ENCODE measurements around the gene SYTL1. TPM values are rescaled to one million over a fixed set of nuclear protein-coding genes. Genes with fewer than 3 reads are reported as not detected.

SYTL1 gene
- total RNA-seq, 2 experiments from 2014 or later, result 81.0 to 83.1 TPM

DNA sequence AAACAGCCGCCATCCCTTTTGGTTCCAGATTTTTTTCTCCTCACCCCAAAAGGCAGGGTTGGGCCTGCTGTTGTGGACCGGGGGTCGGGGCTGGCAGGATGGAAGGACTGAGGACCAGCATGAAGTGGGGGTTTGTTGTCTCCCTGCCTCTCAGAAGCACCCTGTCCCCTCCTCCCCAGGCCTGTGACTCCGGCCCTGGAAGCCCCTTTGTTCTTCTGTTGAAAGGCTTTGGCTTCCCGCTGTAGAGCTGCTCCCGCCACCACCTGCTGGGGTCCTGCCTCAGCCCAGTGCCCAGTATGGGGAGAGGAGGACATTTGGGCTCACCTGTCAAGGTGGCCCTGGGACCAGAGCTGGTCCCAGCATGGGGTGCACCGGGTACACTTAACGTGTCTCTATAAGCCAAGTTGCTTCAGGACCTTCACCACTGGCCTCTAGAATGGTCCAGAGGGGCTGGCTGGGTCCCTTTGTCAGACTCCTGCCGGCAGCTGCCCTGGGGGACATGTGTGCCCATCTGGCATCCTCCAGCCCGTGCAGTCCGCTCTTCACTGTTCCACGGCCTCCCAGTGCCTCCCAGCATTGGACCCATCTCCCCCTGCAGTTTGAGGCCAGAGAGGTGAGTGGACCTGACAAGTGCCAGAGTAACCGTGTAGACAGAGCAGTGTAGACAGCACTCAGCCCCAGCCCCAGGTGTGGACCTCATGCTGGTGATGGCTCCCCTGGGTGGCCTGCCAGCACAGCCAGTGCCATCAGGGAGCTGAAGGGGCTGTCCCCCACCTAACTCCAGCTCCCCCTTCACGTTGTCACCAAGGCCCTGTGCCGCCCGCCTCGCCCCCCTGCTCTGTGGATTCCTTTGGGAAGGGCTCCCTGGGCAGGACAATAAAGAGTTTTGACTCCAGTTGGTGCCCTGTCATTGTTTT lies 6.1 kb upstream of the SYTL1 start:
- Mint-ChIP-seq H3K36me3 (ENCODE audit: low read depth) (peaks cover 45% of the 10 kb centered on the region), H3K4me1 (ENCODE audit: low read depth) (peaks cover 34% of the 10 kb centered on the region), H3K27me3 (ENCODE audit: low read depth) (no peaks in the 10 kb centered on the region), H3K9me3 (ENCODE audit: insufficient read depth) (no peaks in the 10 kb centered on the region), H3K4me3 (no peak overlapping the region), H3K27ac (no peak overlapping the region)
- POLR2A ChIA-PET, result interaction anchor here (0.6 kb wide), 1 partner anchor 210 kb away, joined by 3 read pairs; no protein-coding TSS in a partner anchor
- ATAC-seq (no peak), DNase-seq (no peak)
- CTCF ChIA-PET, result interaction anchor here (0.9 to 3.6 kb wide), 5 partner anchors 21 to 52 kb away, joined by 3 to 32 read pairs (median 4); no protein-coding TSS in a partner anchor

DNA sequence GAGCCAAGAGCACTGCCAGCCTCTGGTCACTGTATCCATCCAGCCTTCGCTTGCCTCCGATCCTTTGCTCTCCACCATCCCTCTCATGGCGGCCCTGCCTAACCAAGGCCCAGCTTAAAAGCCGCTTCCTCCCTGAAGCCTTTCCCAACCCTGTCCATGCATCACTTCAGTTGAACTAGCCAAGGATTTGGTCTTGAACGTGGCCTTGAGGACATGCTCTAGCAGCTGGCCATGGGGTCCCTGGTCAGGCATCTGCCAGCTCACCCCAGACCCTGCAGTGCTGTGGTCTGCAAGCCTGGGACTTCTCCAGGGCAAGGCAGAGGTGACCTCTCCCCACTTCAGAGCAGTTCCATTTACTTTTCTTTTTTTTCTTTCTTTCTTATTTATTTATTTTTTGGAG lies 5.1 kb upstream of the SYTL1 start:
- H3K27me3 Mint-ChIP-seq (ENCODE audit: low read depth), result no peaks in the 10 kb centered on the region
- DNase-seq, result no peak
- H3K4me1 Mint-ChIP-seq (ENCODE audit: low read depth), result peaks cover 36% of the 10 kb centered on the region
- no peak for ATAC-seq
- ChIA-PET CTCF (interaction anchor here (0.9 to 2.7 kb wide), 5 partner anchors 20 to 51 kb away, joined by 3 to 13 read pairs (median 4); no protein-coding TSS in a partner anchor), POLR2A (no interaction called here)
- no peaks in the 10 kb centered on the region for H3K9me3 Mint-ChIP-seq (ENCODE audit: insufficient read depth)
- H3K4me3 Mint-ChIP-seq, result no peak overlapping the region
- peaks cover 37% of the 10 kb centered on the region for H3K36me3 Mint-ChIP-seq (ENCODE audit: low read depth)
- H3K27ac Mint-ChIP-seq, result no peak overlapping the region

DNA sequence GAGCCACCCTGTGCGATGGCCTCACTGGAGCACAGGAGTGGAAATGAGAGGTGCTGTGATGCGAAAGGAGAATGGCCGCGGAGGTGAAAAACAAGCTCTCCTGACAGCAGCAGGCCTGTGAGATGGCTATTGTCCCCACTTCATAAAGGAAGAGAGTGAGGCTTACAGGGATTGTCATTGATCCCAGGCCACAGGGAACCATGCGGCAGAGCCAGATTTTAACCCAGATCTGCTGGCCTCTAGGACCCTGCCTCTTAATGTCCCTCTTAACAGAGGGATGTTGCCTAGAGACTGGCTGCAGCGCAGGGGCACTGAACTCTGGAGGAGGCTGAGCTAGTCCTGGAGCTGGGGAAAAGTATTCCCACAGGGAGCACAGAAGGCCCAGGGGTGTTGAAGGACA lies 3.1 kb upstream of the SYTL1 start:
- CTCF ChIA-PET, result interaction anchor here (1.1 to 2.7 kb wide), 4 partner anchors 16 to 49 kb away, joined by 3 to 13 read pairs (median 5); partner anchors contain the start of gene MAP3K6
- DNase-seq, result no peak
- H3K27ac Mint-ChIP-seq, result peak overlapping the region; percentile 71

DNA sequence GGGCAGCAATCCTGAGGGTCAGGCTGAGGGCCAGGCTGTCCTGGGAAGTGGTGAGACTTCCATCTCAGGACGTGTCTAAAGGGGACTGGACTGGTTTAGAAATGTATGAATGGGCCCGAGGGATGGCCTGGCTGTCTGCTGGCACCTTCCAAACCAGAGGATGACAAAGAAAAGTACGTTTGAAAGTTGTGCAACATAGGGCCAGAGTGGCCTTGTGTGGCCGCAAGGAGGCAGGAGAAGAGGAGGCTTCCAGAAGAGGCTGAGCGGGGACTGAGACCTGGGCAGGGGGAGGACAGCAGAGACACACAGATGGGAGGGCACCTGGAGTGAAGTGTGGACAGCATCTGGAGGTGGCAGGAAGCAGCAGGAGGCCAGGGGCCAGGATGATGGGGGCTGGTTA lies 2.6 kb upstream of the SYTL1 start:
- peak overlapping the region; percentile 71 for H3K27ac Mint-ChIP-seq
- ChIA-PET CTCF (interaction anchor here (1.1 to 2.7 kb wide), 3 partner anchors 11 to 18 kb away, joined by 3 to 13 read pairs (median 3); no protein-coding TSS in a partner anchor), POLR2A (no interaction called here)
- no peaks in the 10 kb centered on the region for H3K9me3 Mint-ChIP-seq (ENCODE audit: insufficient read depth)
- H3K27me3 Mint-ChIP-seq (ENCODE audit: low read depth), result no peaks in the 10 kb centered on the region
- no peak for ATAC-seq
- no peak overlapping the region for H3K4me3 Mint-ChIP-seq
- peaks cover 45% of the 10 kb centered on the region for H3K4me1 Mint-ChIP-seq (ENCODE audit: low read depth)
- peaks cover 38% of the 10 kb centered on the region for H3K36me3 Mint-ChIP-seq (ENCODE audit: low read depth)
- DNase-seq, result no peak

More for the DNA sequence above, 3.1 kb upstream of the SYTL1 start:
- H3K36me3 Mint-ChIP-seq (ENCODE audit: low read depth), result peaks cover 40% of the 10 kb centered on the region
- H3K27me3 Mint-ChIP-seq (ENCODE audit: low read depth), result no peaks in the 10 kb centered on the region
- POLR2A ChIA-PET, result no interaction called here
- no peaks in the 10 kb centered on the region for H3K9me3 Mint-ChIP-seq (ENCODE audit: insufficient read depth)
- no peak for ATAC-seq
- peaks cover 40% of the 10 kb centered on the region for H3K4me1 Mint-ChIP-seq (ENCODE audit: low read depth)
- H3K4me3 Mint-ChIP-seq, result no peak overlapping the region

DNA sequence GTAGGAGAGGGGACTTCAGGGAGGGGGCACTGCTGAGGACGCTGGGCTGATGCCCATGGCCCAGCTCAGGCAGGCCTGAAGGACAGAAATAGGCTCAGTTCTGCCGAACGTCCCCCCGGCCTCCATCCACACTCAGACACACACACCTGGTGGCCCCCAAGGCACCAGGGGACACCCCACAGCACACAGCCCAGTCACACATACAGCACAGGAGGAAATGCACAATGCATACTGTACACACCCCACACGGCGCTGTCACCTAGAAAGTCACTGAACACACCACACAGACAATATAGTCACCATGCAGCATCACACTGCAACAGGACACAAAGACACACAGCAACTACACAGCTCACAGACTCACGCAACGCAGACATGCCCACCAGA lies 562 bp downstream of the SYTL1 start:
- peaks cover 54% of the 10 kb centered on the region for H3K4me1 Mint-ChIP-seq (ENCODE audit: low read depth)
- DNase-seq, result peak; percentile 63
- no peaks in the 10 kb centered on the region for H3K27me3 Mint-ChIP-seq (ENCODE audit: low read depth)
- H3K36me3 Mint-ChIP-seq (ENCODE audit: low read depth), result peaks cover 36% of the 10 kb centered on the region
- peak; percentile 58 for ATAC-seq
- POLR2A ChIA-PET, result interaction anchor here (0.5 to 5.0 kb wide), 11 partner anchors 10 to 180 kb away, joined by 3 to 56 read pairs (median 4); no protein-coding TSS in a partner anchor
- CTCF ChIA-PET, result interaction anchor here (0.8 to 7.2 kb wide), 12 partner anchors 9 to 265 kb away, joined by 3 to 99 read pairs (median 5); no protein-coding TSS in a partner anchor
- peak overlapping the region; percentile 91 for H3K4me3 Mint-ChIP-seq
- no peaks in the 10 kb centered on the region for H3K9me3 Mint-ChIP-seq (ENCODE audit: insufficient read depth)
- H3K27ac Mint-ChIP-seq, result peak overlapping the region; percentile 96

DNA sequence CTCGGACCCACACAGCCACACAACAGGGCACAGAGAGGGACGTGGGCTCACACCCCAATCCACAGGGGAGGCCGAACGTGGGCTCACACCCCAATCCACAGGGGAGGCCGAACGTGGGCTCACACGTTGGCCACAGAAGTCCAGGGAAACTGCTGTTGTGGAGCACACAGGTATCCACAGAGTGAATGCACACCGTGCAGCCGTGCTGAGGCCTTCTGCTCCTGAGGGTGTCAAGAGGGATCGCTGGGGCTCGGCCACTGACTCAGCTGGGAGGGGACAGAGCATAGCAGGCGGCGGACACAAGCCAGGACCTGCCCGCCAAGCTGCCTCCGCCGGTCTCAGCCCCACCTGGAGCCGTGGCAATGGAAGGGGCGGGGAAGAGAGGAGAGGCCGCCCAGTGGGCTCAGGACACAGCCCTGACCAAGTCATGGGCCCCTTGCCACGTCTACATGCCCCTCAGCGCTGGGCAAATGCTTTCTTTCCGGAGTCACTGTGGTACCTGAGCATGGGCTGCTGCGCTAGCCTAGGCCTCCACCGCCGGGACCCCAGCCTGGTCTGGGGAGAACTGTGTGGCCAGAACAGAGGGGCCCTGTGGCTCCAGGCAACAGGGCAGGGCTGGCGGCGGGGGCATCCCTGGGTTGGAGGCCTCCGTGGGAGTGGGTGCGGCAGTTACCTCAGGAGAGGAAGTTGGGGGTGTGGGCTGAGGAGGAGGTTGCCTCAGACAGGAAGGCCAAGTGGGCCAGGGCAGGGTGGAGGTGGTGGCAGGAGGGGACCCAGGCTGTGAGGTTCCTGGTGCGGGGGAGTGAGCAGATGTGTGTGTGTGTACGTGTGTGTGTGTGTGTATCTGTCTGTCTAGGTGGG lies 1.2 kb downstream of the SYTL1 start:
- CTCF ChIA-PET, result interaction anchor here (0.8 to 7.2 kb wide), 12 partner anchors 10 to 52 kb away, joined by 3 to 99 read pairs (median 5); partner anchors contain the start of gene MAP3K6
- ATAC-seq (peak; percentile 72), DNase-seq (peak; percentile 85)
- no peaks in the 10 kb centered on the region for H3K27me3 Mint-ChIP-seq (ENCODE audit: low read depth)
- peaks cover 56% of the 10 kb centered on the region for H3K4me1 Mint-ChIP-seq (ENCODE audit: low read depth)
- H3K4me3 Mint-ChIP-seq, result peak overlapping the region; percentile 91
- peaks cover 37% of the 10 kb centered on the region for H3K36me3 Mint-ChIP-seq (ENCODE audit: low read depth)
- H3K27ac Mint-ChIP-seq, result peak overlapping the region; percentile 96
- POLR2A ChIA-PET, result interaction anchor here (0.5 to 5.0 kb wide), 10 partner anchors 13 to 259 kb away, joined by 3 to 56 read pairs (median 4); no protein-coding TSS in a partner anchor
- no peaks in the 10 kb centered on the region for H3K9me3 Mint-ChIP-seq (ENCODE audit: insufficient read depth)

DNA sequence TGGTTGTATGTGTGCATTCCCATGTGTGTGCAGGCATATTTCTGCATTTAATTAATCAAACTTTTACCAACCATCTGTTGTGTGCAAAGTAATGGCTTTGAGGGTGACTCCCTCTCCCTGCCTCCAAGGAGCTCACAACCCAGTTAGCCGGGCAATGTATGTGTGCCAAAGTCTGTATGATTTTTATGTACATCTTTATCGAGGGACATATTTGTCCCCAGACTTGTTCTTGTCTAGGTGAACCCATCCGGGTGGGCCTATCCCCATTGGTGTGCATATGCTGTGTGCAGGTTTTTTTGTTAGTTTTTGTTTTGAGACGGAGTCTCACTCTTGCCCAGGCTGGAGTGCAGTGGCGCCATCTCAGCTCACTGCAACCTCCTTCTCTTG lies 1.8 kb downstream of the SYTL1 start:
- ChIA-PET POLR2A (interaction anchor here (0.6 to 5.0 kb wide), 4 partner anchors 13 to 258 kb away, joined by 3 to 56 read pairs (median 3); no protein-coding TSS in a partner anchor), CTCF (interaction anchor here (0.8 to 7.2 kb wide), 8 partner anchors 11 to 52 kb away, joined by 3 to 99 read pairs (median 5); partner anchors contain the start of gene MAP3K6)
- ATAC-seq (no peak), DNase-seq (no peak)
- Mint-ChIP-seq H3K4me1 (ENCODE audit: low read depth) (peaks cover 56% of the 10 kb centered on the region), H3K9me3 (ENCODE audit: insufficient read depth) (no peaks in the 10 kb centered on the region), H3K27me3 (ENCODE audit: low read depth) (no peaks in the 10 kb centered on the region), H3K36me3 (ENCODE audit: low read depth) (peaks cover 37% of the 10 kb centered on the region), H3K27ac (peak overlapping the region; percentile 96), H3K4me3 (peak overlapping the region; percentile 91)

DNA sequence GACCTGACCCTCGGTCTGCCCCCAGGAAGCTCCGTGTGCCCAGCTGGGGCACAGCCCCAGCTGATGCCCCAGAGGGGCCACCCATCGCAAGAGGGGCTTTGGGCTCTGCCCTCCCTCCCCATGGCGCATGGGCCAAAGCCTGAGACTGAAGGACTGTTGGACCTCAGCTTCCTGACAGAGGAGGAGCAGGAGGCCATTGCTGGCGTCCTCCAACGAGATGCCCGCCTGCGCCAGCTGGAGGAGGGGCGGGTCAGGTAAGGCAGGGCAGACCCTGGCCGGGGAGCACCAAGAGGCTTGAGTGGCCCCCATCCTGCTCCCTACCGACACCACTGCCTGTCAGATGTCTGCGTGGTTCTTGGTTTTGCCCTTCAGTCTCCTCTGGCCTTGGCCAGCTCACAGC lies 3.5 kb downstream of the SYTL1 start:
- Mint-ChIP-seq H3K27me3 (ENCODE audit: low read depth) (no peaks in the 10 kb centered on the region), H3K4me1 (ENCODE audit: low read depth) (peaks cover 49% of the 10 kb centered on the region), H3K4me3 (no peak overlapping the region), H3K36me3 (ENCODE audit: low read depth) (peaks cover 33% of the 10 kb centered on the region), H3K27ac (no peak overlapping the region), H3K9me3 (ENCODE audit: insufficient read depth) (no peaks in the 10 kb centered on the region)
- POLR2A ChIA-PET, result interaction anchor here (5.0 kb wide), 1 partner anchor 11 kb away, joined by 56 read pairs; no protein-coding TSS in a partner anchor
- no peak for ATAC-seq
- CTCF ChIA-PET, result interaction anchor here (0.7 to 7.2 kb wide), 7 partner anchors 12 to 324 kb away, joined by 3 to 99 read pairs (median 5); partner anchors contain the start of genes GPR3 and MAP3K6
- no peak for DNase-seq

DNA sequence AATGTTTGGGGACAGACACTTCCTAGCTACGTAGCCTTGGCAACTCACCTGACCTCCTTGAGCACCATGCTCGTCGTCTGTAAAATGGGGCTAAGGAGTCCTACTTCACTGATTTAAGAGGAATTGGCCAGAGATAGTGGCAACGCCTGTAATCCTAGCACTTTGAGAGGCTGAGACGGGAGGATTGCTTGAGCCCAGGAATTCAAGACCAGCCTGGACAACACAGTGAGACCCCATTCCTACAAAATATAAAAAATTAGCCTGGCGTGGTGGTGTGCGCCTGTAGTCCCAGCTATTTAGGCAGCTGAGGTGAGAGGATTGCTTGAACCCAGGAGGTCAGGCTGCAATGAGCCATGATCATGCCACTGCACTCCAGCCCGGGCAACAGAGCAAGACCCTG lies 4.5 kb downstream of the SYTL1 start:
- CTCF ChIA-PET, result interaction anchor here (0.9 to 7.2 kb wide), 5 partner anchors 11 to 50 kb away, joined by 3 to 99 read pairs (median 4); partner anchors contain the start of gene GPR3
- DNase-seq, result no peak
- Mint-ChIP-seq H3K36me3 (ENCODE audit: low read depth) (peaks cover 33% of the 10 kb centered on the region), H3K9me3 (ENCODE audit: insufficient read depth) (no peaks in the 10 kb centered on the region), H3K4me3 (no peak overlapping the region), H3K4me1 (ENCODE audit: low read depth) (peaks cover 42% of the 10 kb centered on the region), H3K27ac (peak overlapping the region; percentile 5), H3K27me3 (ENCODE audit: low read depth) (no peaks in the 10 kb centered on the region)
- ATAC-seq, result no peak
- POLR2A ChIA-PET, result interaction anchor here (1.1 kb wide), 1 partner anchor 10 kb away, joined by 3 read pairs; no protein-coding TSS in a partner anchor

DNA sequence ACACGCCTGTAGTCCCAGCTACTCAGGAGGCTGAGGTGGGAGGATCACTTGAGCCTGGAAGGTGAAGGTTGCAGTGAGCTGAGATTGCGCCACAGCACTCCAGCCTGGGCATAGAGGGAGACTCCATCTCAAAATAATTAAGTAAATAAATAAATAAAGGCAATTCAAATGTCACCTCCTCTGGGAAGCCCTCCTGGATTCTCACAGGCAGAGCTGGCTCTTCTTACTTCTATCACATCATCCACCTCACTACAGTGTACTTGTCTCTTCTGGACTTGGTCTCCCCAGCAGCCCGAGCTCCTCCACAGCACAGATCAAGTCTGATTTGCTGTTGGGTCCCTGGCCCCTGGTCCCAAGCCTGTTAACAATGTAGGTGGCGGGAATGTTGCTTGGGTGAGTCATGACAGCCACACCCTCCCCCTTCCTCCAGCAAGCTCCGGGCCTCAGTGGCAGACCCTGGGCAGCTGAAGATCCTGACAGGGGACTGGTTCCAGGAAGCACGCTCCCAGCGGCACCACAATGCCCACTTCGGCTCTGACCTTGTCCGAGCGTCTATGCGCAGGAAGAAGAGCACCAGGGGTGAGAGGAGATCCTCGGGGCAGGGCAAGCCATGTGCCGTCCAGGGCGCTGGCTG lies 5.3 kb downstream of the SYTL1 start:
- peaks cover 35% of the 10 kb centered on the region for H3K4me1 Mint-ChIP-seq (ENCODE audit: low read depth)
- ChIA-PET POLR2A (interaction anchor here (1.1 kb wide), 1 partner anchor 10 kb away, joined by 3 read pairs; no protein-coding TSS in a partner anchor), CTCF (interaction anchor here (0.9 to 7.2 kb wide), 4 partner anchors 11 to 51 kb away, joined by 3 to 99 read pairs (median 10); no protein-coding TSS in a partner anchor)
- no peak overlapping the region for H3K4me3 Mint-ChIP-seq
- H3K9me3 Mint-ChIP-seq (ENCODE audit: insufficient read depth), result no peaks in the 10 kb centered on the region
- H3K27me3 Mint-ChIP-seq (ENCODE audit: low read depth), result no peaks in the 10 kb centered on the region
- ATAC-seq, result no peak
- H3K36me3 Mint-ChIP-seq (ENCODE audit: low read depth), result peaks cover 33% of the 10 kb centered on the region
- no peak for DNase-seq
- H3K27ac Mint-ChIP-seq, result no peak overlapping the region

All from activated CD8-positive, alpha-beta T cell treated with anti-CD3 and anti-CD28 coated beads, Interleukin-2, amount 10 ng/mL, durations not matched to agents 7 days and 5 days (primary cell).